Adipocyte (in vitro differentiated cells): ENCODE data around the gene SSC5D.
A peak's percentile ranks its signal among the peaks of the same experiment; 100 is the strongest.

ENCODE experiments used
- DNase-seq: peaks from one replicate; pipeline ENCODE4 v3.0.0-alpha.2; 2015; ENCODE audit warnings: low read depth
- H3K27me3 ChIP-seq: replicated peaks from 2 replicates; pipeline ENCODE4 v1.7.0; 2013; ENCODE audit warnings: mild to moderate bottlenecking, low read length, moderate library complexity; ENCODE audit not compliant: control insufficient read depth, insufficient read depth
- H3K36me3 ChIP-seq: 2 replicates; pipeline ENCODE4 v1.7.0; 2013; ENCODE audit warnings: low read length, mild to moderate bottlenecking, moderate library complexity; ENCODE audit not compliant: control insufficient read depth, insufficient read depth, severe bottlenecking
- H3K4me1 ChIP-seq: 2 replicates; pipeline ENCODE4 v1.7.0; 2013; ENCODE audit warnings: mild to moderate bottlenecking, low read length, moderate library complexity; ENCODE audit not compliant: control insufficient read depth, insufficient read depth
- H3K4me3 ChIP-seq: 2 replicates; pipeline ENCODE4 v1.7.0; 2013; ENCODE audit warnings: mild to moderate bottlenecking, low read length, moderate library complexity
- H3K9ac ChIP-seq: 2 replicates; pipeline ENCODE4 v1.7.0; 2013; ENCODE audit warnings: mild to moderate bottlenecking, low read length, moderate library complexity
- H3K9me3 ChIP-seq: 2 replicates; pipeline ENCODE4 v1.7.0; 2013; ENCODE audit warnings: mild to moderate bottlenecking, low read length, moderate library complexity; ENCODE audit not compliant: control insufficient read depth

SSC5D gene

GRCh38 chr19:55503502-55504251 lies 15.4 kb downstream of the SSC5D start:
- H3K9ac ChIP-seq, result peak overlapping the region; percentile 68
- H3K27me3 ChIP-seq, result no peaks in the 10 kb centered on the region
- no peaks in the 10 kb centered on the region for H3K9me3 ChIP-seq
- peaks cover 18% of the 10 kb centered on the region for H3K36me3 ChIP-seq
- H3K4me1 ChIP-seq, result peaks cover 3% of the 10 kb centered on the region
- DNase-seq, result peak; percentile 96
- H3K4me3 ChIP-seq, result peak overlapping the region; percentile 83

DNA sequence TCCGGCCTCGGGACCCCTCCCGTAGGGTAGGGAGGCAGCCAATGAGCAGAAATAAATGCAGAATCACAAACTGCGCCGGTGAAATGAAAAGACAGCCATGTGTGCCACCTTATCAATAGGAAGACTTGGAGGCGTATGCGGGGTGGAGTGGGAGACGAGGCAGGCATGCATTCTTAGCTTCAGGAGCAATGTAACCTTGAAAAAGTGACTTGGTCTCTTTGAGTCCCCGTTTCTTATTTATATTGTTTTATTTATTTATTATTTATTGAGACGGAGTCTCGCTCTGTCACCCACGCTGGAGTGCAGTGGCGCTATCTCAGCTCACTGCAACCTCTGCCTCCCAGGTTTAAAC lies 16.0 kb downstream of the SSC5D start:
- Histone ChIP-seq H3K36me3 (peaks cover 21% of the 10 kb centered on the region), H3K9me3 (no peaks in the 10 kb centered on the region), H3K4me3 (peak overlapping the region; percentile 83), H3K4me1 (peaks cover 3% of the 10 kb centered on the region), H3K9ac (no peak overlapping the region), H3K27me3 (no peaks in the 10 kb centered on the region)
- DNase-seq, result no peak

GRCh38 chr19:55504981-55505380 lies 16.7 kb downstream of the SSC5D start:
- Histone ChIP-seq H3K4me1 (peaks cover 3% of the 10 kb centered on the region), H3K4me3 (no peak overlapping the region)

DNA sequence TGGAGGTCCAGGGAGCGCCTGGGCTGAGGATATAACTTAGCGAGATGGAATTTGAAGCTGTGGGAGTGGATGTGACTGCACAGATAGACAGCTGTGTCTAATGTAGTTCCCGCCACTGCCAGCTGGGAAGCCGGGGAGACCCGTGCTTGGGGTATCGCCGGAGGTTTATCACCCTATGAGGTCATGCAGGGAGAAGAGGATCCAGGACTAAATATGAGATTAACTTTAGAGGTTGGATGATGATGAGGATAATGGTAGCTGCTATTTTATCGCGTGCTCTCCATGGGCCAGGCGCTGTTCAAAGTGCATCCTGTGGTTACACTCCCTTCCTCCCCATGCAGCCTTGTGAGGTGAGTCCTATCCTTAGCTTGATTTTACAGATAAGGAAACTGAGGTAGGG lies 19.9 kb downstream of the SSC5D start:
- H3K36me3 ChIP-seq, result peaks cover 4% of the 10 kb centered on the region
- no peaks in the 10 kb centered on the region for H3K9me3 ChIP-seq
- no peak overlapping the region for H3K9ac ChIP-seq
- DNase-seq, result no peak
- peaks cover 3% of the 10 kb centered on the region for H3K4me1 ChIP-seq
- H3K27me3 ChIP-seq, result no peaks in the 10 kb centered on the region
- H3K4me3 ChIP-seq, result no peak overlapping the region

More at GRCh38 chr19:55504981-55505380, 16.7 kb downstream of the SSC5D start:
- no peak overlapping the region for H3K9ac ChIP-seq
- no peaks in the 10 kb centered on the region for H3K27me3 ChIP-seq
- DNase-seq, result no peak
- H3K9me3 ChIP-seq, result no peaks in the 10 kb centered on the region
- peaks cover 17% of the 10 kb centered on the region for H3K36me3 ChIP-seq

DNA sequence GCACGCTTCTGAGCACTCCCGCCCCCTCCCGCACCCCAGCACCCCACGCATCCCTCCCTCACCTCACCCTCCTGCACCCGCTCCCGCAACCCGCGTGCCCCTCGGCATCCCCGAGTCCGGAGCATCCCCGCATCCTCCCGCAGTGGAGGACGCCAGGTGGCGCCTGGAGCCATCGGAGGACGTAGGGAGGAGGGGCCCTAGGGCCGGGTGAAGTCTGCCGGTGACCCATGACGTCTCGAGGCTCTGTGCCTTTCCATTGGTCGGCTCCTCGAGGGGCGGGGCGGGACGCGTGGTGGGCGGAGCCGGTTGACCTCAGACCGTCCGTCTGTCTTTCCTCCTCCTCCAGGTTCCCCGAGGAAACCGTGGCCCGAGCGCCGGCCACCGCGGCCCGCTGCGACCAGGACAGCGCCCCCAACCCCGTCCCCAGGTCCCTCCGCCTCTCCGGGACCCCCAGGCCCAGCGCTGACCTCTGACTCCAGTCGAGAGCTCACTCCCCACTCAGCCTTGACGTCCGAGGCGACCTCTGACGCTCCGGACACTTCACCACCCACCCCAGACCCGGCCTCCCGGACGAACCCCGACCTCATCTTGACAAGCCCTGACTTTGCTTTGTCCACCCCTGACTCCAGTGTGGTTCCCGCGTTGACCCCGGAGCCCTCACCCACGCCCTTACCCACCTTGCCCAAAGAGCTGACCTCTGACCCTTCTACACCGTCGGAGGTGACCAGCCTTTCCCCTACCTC lies 28.8 kb downstream of the SSC5D start:
- H3K27me3 ChIP-seq, result no peaks in the 10 kb centered on the region
- peak overlapping the region; percentile 79 for H3K9ac ChIP-seq
- H3K4me3 ChIP-seq, result peak overlapping the region; percentile 62
- peak; percentile 98 for DNase-seq
- peaks cover 15% of the 10 kb centered on the region for H3K36me3 ChIP-seq
- H3K4me1 ChIP-seq, result peaks cover 7% of the 10 kb centered on the region
- no peaks in the 10 kb centered on the region for H3K9me3 ChIP-seq

GRCh38 chr19:55519451-55520311 lies 31.4 kb downstream of the SSC5D start:
- Histone ChIP-seq H3K9me3 (no peaks in the 10 kb centered on the region), H3K9ac (no peak overlapping the region), H3K4me1 (peaks cover 10% of the 10 kb centered on the region), H3K27me3 (no peaks in the 10 kb centered on the region), H3K36me3 (peaks cover 3% of the 10 kb centered on the region), H3K4me3 (no peak overlapping the region)
- peak; percentile 32 for DNase-seq

DNA sequence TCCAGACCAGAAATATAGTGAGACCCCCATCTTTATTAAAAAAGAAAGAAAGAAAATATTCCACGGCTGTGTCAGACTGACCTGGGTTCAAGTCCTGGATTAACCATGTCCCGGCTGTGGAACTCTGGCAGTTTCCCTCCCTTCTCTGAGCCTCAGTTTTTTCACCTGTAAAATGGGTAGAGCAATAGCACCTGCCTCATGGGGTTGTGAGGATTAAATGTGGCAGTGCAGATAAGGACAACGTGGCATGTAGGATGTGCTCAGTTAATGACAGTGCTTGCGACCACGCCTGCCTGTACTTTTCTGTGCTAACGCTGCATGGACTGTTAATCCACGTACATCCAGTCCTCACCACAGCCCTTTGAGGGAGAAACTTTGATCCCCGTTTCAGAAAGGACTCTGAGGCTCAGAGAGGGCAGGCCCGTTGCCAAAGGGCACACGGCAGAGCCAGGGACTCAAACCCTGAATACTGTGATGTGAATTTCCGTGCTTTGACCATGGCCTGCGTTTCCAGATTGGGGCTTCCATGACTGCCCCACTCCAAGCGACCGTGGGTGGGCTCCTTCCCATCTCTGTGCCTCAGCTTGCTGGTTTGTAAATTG lies 32.6 kb downstream of the SSC5D start:
- H3K36me3 ChIP-seq, result no peaks in the 10 kb centered on the region
- no peak for DNase-seq
- no peaks in the 10 kb centered on the region for H3K9me3 ChIP-seq
- no peak overlapping the region for H3K4me3 ChIP-seq
- H3K27me3 ChIP-seq, result no peaks in the 10 kb centered on the region
- no peak overlapping the region for H3K9ac ChIP-seq
- peaks cover 10% of the 10 kb centered on the region for H3K4me1 ChIP-seq

DNA sequence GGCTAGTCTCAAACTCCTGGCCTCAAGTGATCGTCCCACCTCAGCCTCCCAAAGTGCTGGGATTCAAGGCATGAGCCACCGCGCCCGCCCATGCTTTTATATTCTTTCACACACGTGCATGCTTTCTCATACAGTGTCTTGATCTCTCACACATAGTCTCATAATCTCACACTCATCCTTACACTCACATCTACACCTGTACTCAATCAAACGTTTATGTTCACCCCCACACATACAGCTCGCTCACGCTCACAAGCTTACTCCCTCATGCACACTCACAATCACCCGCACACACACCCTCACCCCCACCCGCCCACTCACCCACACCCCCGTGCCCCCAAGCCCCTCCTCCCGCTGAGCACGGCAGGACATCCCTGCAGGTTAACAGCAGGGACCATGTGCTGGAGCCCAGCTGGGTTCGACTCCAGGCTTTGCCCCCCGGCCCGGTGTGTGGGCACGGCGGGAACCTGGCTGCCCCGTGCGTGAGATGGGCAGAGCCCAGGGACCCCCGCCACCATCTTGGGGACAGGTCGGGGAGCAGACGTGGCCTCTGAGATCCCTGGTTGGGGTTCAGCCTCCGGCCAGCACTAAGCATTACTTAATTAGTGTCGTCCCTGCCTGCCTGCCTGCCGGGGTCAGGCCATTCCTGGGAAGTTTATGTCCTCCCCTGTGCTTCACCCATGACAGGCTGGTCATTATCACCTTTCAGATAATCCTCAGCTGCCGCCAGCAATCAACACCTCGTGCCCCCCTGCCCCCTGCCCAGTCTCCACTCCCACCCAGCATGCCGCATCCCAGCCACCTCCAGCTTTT lies 37.3 kb downstream of the SSC5D start:
- H3K4me1 ChIP-seq, result peaks cover 16% of the 10 kb centered on the region
- H3K9ac ChIP-seq, result no peak overlapping the region
- H3K27me3 ChIP-seq, result peaks cover 13% of the 10 kb centered on the region
- no peaks in the 10 kb centered on the region for H3K36me3 ChIP-seq
- no peak for DNase-seq
- H3K9me3 ChIP-seq, result no peaks in the 10 kb centered on the region
- no peak overlapping the region for H3K4me3 ChIP-seq

GRCh38 chr19:55526216-55527196 lies 38.3 kb downstream of the SSC5D start:
- Histone ChIP-seq H3K27me3 (peaks cover 13% of the 10 kb centered on the region), H3K36me3 (no peaks in the 10 kb centered on the region), H3K9me3 (no peaks in the 10 kb centered on the region), H3K4me3 (no peak overlapping the region), H3K4me1 (peaks cover 14% of the 10 kb centered on the region), H3K9ac (no peak overlapping the region)
- DNase-seq, result peak; percentile 18
